GM19240 (cell line): ENCODE measurements around the gene TMEFF2.
"Not testable (repeated sequence)": the region's sequence is repeated elsewhere in the genome, so short reads cannot be mapped to it uniquely, and the experiment has no call there.

Experiments used
- DNase-seq: peaks from one replicate; pipeline ENCODE4 v3.0.0; 2011; ENCODE audit warnings: low spot score; ENCODE audit not compliant: insufficient read length

TMEFF2 gene

DNA sequence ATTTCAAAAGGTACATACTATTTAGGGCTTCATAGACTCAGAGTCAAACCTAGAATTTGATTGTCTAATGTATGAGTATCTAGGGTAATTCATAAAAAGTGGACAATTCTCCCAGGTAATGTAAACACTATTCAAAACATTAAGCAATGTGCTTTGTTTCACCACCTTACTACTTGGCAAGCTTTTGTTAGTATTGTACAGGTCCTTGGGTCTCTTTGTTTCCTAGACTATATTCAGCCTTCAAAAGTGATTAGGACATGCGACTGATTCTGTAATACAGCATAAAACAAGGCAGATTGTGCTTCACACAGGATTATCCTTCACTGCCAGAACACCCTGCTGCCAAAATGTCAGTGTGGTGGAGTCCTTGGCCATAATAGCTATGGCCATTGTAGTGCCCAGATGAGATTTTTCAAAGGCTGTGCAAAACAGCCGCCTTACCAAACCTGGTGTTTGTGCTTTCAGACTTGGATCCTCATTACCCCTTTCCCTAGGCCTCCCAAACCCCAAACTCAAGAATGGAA is 257.8 kb downstream of the TMEFF2 start:
- DNase-seq = no peak

DNA sequence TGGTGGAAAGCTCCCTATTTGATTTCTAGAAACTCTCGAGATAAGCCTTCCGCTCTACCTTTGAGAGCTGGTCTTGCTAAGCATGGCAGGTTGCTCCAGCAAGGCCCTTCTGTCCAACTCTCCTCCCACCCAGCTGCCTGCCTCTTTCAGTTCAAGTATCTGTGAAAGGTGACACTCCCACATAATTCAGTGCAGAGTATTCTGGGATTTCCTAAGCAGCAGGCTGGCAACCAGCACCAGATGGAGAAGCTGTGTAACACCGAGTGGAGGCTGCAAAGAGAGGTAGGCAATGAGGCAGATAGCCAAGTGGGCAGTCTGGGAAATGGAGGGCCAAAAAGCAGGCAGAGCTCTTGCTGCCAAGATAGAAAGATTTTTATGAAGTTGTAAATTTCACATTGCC is 259.5 kb downstream of the TMEFF2 start:
- DNase-seq = no peak

DNA sequence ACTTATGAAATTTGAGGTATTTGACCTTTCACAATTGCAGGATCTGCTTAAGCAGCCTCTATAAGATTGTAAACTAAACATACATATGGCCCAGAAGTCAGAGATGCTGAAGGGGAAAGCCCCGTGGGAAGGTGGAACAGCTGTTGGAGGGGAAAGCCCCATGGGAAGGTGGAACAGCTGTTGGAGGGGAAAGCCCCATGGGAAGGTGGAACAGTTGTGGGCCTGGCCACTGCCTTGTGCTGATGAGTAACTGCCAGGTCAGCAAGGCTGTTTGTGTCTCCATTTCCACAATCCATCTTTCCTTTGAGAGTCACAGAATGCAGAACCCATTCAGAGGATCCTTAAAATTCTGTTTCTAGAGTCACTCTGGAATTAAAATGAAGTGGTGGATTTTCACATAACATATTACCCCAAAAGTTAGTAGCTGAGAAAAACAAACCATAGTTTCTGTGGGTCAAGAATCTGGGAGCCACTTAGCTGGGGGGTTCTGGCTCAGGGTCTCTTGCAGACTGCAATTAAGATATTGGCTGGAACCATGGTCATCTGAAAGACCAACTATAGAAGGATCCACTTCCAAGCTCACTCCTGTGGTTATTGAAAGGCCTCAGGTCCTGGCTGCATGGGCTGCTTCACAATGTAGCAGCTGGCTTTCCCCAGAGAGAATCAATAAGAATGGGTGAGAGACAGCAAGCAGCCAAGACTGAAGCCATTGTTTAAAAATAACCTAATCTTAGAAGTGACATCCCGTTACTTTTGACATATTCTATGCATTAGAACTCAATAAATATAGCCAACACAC is 261.2 kb downstream of the TMEFF2 start:
- DNase-seq = no peak

DNA sequence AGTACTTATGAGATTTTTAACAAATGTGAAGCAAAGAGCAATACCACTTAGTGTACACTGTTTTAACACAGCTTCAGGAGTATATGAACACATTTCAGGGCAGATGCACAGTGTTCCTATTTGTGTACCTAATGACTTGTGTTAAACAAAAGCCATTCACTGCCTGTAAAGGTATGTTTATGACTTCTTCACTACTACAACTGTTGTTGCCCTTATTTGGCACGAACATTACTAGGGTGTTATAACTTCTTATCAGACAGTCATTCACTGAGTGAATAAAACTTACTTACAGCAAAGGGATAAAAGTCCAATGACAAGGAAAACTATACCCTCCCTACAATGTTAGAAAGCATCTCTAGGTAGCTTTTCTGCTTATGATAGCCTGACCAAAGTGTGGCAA is 262.4 kb downstream of the TMEFF2 start:
- DNase-seq = no peak

DNA sequence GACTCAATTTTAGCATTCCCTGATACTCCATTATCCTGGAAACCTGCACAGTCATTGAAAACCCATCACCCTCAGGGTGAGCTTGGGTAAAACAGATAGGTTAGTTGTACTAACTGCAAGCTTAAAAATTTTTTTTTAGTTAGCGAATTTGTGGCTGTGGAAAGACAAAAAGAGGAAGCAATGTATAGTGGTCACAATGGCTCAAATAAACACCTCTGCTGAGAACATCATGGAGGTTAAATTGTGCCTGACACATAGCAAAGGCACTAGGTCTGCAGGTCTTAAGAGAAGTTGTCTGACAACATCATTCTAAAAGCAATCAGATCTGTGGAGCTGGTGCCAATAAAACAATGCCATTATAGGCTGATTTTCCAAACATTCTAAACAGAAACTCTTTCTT is 263.4 kb downstream of the TMEFF2 start:
- no peak for DNase-seq

DNA sequence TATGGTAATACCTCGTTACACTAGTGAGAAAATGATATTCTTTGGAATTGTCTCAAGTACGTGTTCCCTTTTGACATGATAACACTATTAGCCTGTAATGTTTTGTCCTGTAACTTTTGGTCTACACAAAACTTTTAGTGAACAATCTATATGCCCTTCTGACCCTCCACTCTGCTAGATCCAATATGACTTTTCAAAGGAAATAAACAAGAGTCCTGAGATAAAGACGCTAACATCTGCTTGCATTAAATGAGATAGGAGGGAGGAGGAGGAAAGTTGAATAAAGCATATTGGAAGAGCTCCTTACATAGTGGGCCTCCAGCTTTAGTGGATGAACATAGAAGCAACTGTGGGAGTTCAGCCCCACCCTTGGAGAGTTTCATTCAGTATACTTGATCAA is 264.5 kb downstream of the TMEFF2 start:
- no peak for DNase-seq

DNA sequence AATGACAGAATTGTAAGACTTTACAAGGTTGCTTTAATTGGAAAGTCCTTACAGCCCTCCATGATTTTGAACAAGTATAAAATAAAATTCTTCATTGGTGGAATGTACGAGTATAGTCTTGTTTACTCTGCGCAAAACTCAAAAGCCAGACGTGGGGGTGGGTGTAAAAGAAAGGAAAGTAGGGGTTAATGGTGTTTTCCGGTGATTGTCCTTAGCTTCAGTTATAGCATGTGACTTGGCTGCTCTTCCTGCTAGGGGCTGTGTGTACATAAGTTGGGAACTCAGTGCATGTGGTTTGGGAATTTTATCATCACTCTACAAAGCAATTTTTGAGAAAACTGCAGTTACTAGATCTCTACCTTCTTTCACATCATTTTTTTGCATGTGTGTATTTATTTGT is 265.4 kb downstream of the TMEFF2 start:
- DNase-seq = no peak

DNA sequence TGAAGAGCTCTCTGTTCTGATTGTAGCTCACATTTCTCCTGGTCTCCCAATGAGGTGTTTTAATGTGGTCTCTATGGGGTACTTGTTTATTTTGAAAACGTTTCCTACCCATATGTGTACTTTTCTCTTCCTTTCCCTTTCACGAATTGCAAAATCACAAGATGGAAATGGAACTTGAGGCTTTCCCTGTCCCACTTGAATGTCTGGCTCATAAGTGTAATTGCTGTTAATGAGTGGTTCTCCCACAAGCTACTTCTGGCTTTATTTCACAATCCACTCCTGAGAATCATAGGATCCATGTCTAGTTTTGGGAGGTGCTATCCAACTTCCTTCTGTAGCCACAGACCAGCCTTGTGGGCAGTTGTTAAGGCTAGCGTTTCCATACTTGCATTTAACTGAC is 266.7 kb downstream of the TMEFF2 start:
- DNase-seq = no peak

DNA sequence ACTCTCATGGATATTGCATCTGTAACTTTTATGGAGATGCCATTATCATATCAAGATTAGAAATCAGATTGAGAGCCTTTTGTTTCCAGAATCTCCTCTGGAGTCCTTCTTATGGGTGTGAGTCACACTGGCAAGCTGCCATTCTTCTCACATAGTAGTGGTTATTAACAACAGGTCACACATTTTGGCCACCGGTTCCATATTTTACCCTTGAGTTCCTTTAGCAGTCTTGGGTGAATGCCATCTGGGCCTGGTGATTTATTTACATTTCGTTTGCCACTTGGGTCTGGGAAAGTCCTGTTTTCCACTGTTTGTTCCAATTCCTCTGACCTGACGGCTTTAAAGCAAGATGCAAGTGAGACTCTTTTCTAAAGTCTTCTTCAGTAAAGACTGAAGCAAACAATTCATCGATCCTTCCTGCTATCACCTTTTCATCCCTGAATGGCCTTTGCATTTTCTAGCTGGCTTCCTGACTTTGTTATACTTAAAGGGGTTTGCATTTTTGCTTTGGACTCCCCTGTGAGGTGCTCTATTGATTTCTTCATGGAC is 267.3 kb downstream of the TMEFF2 start:
- DNase-seq = no peak

DNA sequence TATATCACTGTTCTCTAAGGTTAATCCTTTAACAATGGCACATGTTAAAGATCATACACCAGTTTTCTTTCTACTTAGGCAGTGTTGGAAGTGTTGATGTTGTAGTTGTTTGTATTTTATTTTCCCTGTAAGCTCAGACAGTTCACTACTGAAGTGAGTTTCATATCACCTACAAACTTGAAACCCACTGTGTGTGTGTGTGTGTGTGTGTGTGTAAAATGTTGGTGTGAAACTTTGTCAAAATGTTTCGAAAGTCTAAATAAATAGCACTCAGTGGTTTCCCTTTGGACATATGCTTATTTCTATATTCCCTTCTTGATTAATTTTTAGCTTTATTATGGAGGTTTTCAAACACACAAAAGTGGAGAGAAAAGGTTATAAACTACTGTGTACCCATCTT is 268.1 kb downstream of the TMEFF2 start:
- DNase-seq = no peak

DNA sequence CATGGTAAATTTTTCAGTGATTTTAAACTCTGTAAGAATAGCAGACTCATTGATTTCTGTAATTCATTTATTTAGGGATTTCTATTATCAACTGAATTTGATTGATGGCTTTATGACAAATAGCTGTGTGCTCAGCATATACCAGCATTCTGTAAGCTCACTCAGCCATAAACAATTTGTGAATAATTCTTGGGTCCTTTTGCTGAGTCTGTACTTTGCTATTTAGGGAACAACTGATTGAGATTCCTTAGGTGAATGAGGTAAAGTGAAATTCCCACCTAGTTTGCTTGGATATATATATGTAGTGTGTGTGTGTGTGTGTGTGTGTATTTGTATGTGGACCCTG is 271.1 kb downstream of the TMEFF2 start:
- no peak for DNase-seq

DNA sequence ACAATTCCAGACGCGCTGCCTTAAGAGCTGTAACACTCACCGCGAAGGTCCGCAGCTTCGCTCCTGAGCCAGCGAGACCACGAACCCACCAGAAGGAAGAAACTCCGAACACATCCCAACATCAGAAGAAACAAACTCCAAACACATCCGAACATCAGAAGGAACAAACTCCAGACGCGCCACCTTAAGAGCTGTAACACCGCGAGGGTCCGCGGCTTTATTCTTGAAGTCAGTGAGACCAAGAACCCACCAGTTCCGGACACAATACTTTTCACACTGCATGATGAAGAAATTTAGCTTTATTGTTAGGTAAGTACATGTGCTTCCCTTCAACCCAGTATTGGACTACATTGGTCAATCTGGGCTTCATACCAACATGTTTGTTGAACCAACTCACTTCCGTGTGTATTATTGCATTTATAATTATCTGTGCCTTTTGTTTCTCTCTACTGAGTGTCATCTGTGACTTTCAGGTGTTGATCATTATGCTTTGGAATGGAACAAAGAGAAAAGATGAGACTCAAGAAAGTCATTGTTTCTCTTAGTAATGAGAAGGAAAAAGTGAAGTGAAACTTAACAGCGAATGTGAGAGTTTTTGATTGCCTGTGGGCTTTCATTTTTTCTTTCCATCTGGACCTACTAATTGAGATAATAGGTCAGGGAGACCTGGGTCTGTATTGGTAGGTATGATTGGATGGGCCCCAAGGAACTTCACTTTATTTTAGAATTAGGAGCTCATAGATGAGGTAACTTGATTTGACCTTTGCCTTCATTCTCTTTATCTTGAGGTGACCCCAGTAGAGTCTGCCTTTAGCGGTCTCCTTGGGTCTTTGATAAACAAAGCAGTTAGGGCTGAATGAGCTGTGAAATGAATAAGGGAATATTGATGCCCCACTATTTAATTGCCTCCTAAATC is 271.7 kb downstream of the TMEFF2 start:
- DNase-seq = peak; percentile 28

DNA sequence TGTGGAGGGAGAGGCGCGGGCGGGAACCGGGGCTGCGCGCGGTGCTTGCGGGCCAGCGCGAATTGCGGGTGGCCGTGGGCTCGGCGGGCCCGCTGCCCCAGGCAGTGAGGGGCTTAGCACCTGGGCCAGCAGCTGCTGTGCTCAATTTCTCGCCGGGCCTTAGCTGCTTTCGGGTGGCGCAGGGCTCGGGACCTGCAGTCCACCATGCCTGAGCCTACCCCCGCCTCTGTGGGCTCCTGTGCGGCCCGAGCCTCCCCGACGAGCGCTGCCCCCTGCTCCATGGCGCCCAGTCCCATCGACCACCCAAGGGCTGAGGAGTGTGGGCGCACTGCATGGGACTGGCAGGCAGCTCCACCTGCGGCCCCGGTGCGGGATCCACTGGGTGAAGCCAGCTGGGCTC is 273.1 kb downstream of the TMEFF2 start:
- DNase-seq = not testable (repeated sequence)

DNA sequence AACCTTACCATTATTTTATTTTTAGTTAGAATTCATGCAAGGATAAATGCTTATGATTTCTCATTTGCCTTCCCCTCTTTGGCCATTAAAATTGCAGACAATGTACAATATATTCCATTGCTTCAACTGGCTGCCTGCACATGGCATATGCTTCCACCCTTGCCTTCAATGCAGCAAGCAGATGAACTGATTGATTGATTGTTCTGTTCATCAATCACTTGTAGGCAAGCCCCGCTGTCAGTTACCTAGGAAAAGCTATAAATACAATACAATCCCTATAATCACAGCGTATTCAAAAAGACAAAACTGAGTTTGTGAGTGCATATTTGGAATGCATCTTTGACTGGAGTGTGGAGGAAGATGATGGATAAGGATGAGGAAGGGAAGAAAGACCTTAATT is 274.2 kb downstream of the TMEFF2 start:
- no peak for DNase-seq

DNA sequence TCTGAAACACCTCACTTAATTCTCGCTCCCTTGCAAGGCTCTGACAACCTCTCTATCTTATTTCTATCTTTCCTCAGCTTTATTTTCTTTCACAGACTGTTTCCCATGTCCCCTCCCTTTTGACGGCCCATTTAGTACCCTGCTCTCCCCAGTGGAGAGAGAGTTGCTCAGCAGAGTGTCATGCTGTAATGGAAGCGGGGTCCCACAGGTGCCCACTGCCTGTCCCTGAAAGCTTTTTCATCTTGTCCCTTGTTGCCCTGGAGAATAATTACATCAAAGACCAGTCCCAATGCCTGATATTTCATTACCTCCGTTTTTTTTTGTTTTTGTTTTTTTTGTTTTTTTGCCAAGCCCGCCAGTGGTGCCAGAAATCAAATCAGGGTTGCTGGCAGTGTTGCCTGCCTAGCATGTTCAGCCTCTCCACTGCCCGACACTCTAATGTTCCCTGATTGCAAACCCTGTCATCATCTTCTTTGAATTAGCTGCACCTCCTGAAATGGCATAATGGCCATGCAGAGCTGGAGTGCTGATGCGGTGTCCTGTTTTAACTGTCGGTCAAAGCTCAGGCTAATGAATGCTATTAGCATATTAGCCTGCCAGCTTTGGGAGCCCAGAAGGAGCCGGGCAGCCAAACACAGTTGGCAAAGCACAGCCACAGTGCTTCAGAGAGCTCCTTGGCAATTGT is 276.6 kb downstream of the TMEFF2 start:
- DNase-seq = no peak

DNA sequence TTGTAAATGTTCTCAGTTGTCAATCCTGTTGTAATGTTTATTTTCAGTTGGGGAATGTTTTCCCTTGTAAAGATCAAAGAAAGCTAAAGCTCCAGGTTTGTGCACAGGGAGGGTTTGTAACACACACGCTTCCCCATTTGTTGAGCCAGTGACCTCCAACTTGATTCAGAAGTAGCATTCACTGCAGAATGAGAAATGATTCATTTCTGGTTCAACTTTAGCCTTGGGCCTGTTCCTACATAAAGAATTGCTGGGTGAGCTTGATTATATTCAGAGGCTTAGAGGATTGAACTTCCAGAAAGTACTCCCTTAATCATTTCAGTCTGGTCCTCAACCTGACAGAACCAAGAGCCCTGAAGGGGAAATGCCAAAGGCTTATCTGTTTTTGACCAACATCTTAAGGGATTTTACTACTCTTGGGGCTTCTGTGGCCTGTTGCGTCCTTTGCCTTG is 277.3 kb downstream of the TMEFF2 start:
- no peak for DNase-seq

DNA sequence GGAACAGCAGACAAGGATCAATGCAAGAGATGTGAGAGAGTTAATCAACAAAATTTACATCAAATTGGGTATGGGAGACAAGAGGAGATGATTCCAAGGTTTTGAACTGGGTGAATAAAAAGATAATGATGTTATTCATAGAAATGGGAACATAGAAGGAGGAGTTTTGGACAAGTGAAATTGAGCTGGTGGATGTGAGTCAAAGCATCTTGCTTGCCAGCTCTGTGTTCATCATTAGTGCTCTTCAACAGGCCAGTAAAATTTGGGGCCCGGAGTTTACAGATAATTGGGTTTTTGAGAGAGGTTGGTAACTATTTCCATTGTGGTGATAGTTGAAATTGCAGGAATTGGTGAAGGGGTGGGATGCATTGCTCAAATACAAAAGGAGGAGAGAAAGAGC is 277.9 kb downstream of the TMEFF2 start:
- no peak for DNase-seq

DNA sequence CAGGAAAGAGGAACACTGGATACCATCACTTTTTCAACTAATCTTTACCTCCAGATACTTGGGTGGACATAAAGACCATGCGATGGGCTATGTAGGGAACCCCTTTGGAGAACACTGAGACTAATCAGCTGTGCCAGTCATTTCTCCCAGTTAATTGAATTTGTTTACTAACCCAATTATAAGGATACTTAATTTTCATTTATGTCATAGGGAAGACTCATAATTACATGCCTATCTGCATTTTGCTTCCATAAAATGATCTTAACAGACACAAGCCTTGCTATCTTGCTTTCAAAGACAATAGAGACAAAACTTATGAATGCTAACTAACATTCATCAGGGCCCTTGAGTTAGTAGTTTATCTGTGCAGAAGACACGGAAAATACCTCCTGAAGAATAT is 279.0 kb downstream of the TMEFF2 start:
- DNase-seq = no peak

DNA sequence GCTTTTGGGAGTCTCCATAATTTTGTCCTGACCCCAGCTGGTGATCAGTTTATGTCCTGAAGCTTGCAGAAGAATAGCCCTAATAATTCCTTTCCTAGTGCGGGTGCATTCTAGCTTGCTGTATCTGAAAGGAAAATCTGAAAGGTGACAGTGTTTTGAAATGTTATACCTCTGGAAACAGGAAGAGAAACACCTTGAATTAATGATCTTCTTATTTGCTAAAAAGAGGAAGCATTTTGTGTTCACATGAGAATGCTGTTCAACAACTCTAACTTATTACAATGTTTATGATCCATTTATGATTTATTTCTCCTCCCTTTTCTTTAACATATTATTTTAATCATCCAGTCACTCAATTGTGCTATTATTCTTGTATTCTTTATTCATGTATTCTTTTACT is 280.9 kb downstream of the TMEFF2 start:
- DNase-seq = no peak

DNA sequence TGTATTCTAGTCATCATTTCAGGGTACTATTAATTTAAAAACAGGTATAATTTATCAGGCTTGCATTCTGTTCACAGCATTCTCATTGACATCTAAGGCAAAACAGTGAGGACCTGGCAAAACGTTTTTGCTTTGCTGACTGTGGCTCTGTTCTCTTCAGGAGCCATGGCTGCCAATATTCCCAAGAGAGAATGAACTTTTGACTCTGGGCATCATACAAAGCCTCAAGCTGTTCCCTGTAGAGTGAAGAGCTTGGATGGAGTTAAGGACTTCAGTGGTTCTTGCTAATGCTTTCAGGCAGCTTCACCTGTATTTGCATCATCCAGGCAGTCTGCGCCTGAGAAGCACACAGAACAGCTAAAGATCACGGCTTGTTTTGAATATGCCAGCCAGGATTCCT is 282.0 kb downstream of the TMEFF2 start:
- no peak for DNase-seq

DNA sequence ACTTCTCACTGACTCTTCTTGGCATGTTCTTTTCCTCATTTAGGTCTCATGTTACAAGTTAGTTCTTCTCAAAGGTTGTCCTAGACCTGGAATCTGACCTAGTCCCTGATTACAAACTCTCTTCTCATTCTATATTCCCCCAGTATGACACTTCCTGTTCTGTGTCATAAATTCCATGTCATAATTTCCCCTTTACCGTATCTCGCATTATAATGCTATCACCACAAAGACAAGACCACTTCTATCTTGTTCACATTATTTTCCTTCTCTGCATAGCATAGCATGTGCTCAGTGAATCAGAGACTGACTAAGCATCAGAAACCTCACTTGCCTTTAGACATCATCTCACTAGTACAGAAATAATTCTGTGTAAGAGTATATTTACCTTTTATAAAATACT is 284.2 kb downstream of the TMEFF2 start:
- no peak for DNase-seq

DNA sequence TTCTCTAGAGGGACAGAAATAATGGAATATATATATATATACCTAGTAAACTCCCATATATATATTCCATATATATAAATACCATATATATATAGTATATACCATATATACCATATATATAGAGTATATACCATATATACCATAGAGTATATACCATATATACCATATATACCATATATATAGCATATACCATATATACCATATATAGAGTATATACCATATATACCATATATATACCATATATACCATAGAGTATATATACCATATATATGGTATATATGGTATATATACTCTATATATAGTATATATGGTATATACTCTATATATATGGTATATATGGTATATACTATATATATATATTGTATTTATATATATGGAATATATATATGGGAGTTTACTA is 285.9 kb downstream of the TMEFF2 start:
- no peak for DNase-seq
